Measurements from ENCODE around the gene ERCC5. TPM values are rescaled to one million over a fixed set of nuclear protein-coding genes. Genes with fewer than 3 reads are reported as not detected.
A peak's percentile ranks its signal among the peaks of the same experiment; 100 is the strongest.

ERCC5 gene
- total and polyA plus RNA-seq, 2 donors (not counting 1 experiment from before 2014, with no cell fraction given): 36.6 to 78.9 TPM

DNA sequence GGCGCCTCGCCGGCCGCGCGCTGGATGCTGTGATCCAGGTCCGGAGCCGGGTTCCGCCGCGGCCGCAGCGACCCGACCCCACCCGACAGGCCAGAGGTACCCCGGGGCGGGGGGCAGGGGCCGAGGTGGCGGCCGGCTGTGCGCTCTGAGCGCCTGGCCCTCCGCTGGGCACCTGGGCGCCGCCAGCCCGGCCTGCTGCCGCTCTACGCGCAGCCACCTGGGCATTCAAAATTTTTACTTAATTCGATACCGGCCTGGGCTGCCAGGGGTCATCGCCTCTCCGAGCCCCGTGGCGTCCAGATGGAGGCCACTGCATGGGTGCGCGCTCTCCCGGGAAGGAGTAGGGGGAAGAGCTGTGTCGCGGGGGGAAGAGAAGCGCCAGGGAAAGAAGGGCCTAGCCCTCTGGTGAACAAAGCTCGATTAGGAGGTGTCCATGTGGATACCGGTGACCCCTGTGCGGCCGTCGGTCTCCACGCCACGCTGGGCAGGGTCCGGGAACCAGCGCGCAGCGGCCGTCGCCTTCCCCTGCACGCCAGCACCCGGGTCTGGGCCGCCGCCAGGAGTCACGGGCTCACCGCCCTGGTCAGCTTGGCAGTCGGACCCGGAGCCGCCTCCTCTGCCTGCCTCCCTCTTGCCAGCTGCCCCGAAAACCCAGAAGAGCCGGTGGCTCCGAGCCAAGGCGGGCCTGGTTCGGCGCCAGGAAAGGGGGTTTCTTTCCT is 46.2 kb upstream of the ERCC5 start:
- H3K79me2 ChIP-seq (ENCODE audit: control insufficient read depth, insufficient read depth, low read length): peaks cover 50% of the 10 kb centered on the region
- TF ChIP-seq, protein P1, sequence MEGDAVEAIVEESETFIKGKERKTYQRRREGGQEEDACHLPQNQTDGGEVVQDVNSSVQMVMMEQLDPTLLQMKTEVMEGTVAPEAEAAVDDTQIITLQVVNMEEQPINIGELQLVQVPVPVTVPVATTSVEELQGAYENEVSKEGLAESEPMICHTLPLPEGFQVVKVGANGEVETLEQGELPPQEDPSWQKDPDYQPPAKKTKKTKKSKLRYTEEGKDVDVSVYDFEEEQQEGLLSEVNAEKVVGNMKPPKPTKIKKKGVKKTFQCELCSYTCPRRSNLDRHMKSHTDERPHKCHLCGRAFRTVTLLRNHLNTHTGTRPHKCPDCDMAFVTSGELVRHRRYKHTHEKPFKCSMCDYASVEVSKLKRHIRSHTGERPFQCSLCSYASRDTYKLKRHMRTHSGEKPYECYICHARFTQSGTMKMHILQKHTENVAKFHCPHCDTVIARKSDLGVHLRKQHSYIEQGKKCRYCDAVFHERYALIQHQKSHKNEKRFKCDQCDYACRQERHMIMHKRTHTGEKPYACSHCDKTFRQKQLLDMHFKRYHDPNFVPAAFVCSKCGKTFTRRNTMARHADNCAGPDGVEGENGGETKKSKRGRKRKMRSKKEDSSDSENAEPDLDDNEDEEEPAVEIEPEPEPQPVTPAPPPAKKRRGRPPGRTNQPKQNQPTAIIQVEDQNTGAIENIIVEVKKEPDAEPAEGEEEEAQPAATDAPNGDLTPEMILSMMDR (conservative IDR thresholded peaks at IDR 0.05 in 1 of 2, IDR thresholded peaks at IDR 0.05 in 1 of 2; ENCODE audit: low read depth in 1 of 2, low read length in 2 of 2): no peak
- TF ChIP-seq EZH2 (IDR thresholded peaks at IDR 0.05; ENCODE audit: low read length, missing control alignments): no peak
- no peaks in the 10 kb centered on the region for H3K27me3 ChIP-seq (ENCODE audit: control insufficient read depth, insufficient read depth, low read length)
- H3K27ac ChIP-seq (ENCODE audit: insufficient read depth, low read length): peak overlapping the region; percentile 78
- peak overlapping the region; percentile 85 to 97 (median 89) for H3K4me3 ChIP-seq (replicated peaks in 1 of 4; ENCODE audit: control extremely low read depth in 1 of 4, insufficient read depth in 1 of 4, low read depth in 3 of 4, low read length in 4 of 4)
- H3K9ac ChIP-seq (ENCODE audit: insufficient read depth, low read length): peak overlapping the region; percentile 84
- H3K4me2 ChIP-seq (ENCODE audit: extremely low read depth, insufficient read depth, low read length): peak overlapping the region; percentile 91
- DNase-seq (ENCODE audit: low read depth in 2 of 2): peak; percentile 30 to 35
- no peaks in the 10 kb centered on the region for H3K9me3 ChIP-seq (ENCODE audit: control insufficient read depth, insufficient read depth, low read depth, low read length)
- peak overlapping the region; percentile 99 for H2AFZ ChIP-seq (ENCODE audit: low read length)
- peaks cover 5% of the 10 kb centered on the region for H3K4me1 ChIP-seq (ENCODE audit: control insufficient read depth, extremely low read depth, insufficient read depth, low read length)
- no peaks in the 10 kb centered on the region for H4K20me1 ChIP-seq (ENCODE audit: control insufficient read depth, extremely low read depth, insufficient read depth, low read length)
- no peaks in the 10 kb centered on the region for H3K36me3 ChIP-seq (ENCODE audit: control insufficient read depth, insufficient read depth, low read length)

DNA sequence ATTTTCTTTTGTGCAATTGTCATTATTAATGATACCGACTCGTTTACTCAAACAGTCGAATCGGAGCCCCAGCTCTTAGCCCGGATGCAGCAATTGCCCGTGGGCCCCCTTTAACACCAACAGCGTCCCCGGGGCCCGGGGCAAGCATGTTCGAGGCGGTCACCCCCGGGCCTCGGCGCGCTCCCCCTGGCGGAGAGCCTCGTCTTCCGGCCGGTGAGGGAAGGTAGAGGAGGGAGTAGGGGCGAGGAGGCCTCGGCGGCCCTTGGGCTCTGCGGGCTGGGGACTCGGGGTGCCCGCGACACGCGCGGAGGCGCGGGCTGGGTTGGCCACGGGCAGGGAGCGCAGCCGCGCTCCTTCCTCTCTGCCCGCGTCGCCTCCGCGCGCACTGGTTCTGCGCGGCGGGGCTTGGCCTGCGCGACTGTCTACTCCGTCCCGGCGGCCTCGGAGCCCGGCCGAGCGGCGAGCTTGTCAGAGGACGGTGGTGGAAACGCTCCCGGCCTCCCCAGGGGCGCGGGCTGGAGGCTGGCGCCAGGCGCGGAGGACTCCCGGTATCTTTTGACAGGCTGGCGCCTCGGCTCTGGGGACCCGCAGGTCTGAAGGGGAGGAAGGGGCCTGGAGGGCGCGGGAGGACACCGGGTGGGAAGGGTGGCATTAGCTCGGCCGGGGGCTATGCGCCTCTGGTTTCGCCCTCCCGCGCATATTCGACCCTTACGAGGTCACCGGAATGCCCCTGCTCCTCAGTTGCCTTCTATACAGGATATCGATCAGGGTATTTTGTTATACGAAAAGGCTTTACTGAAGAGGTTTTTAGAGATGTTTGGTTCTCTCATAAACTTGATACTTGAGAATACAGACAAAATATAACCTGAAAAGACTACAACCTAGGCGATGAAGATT is 45.4 kb upstream of the ERCC5 start:
- Histone ChIP-seq H4K20me1 (ENCODE audit: control insufficient read depth, extremely low read depth, insufficient read depth, low read length) (no peaks in the 10 kb centered on the region), H2AFZ (ENCODE audit: low read length) (peak overlapping the region; percentile 97), H3K36me3 (ENCODE audit: control insufficient read depth, insufficient read depth, low read length) (no peaks in the 10 kb centered on the region), H3K79me2 (ENCODE audit: control insufficient read depth, insufficient read depth, low read length) (peaks cover 57% of the 10 kb centered on the region), H3K4me3 (replicated peaks in 1 of 4; ENCODE audit: control extremely low read depth in 1 of 4, insufficient read depth in 1 of 4, low read depth in 3 of 4, low read length in 4 of 4) (peak overlapping the region; percentile 83 to 97 (median 88)), H3K27me3 (ENCODE audit: control insufficient read depth, insufficient read depth, low read length) (no peaks in the 10 kb centered on the region), H3K4me2 (ENCODE audit: extremely low read depth, insufficient read depth, low read length) (peak overlapping the region; percentile 92), H3K9ac (ENCODE audit: insufficient read depth, low read length) (peak overlapping the region; percentile 84), H3K27ac (ENCODE audit: insufficient read depth, low read length) (peak overlapping the region; percentile 78), H3K9me3 (ENCODE audit: control insufficient read depth, insufficient read depth, low read depth, low read length) (no peaks in the 10 kb centered on the region), H3K4me1 (ENCODE audit: control insufficient read depth, extremely low read depth, insufficient read depth, low read length) (peaks cover 5% of the 10 kb centered on the region)
- TF ChIP-seq EZH2 (IDR thresholded peaks at IDR 0.05; ENCODE audit: low read length, missing control alignments): no peak
- TF ChIP-seq, protein P1 (conservative IDR thresholded peaks at IDR 0.05 in 1 of 2, IDR thresholded peaks at IDR 0.05 in 1 of 2; ENCODE audit: low read depth in 1 of 2, low read length in 2 of 2): peak; percentile 56 to 57
- DNase-seq (ENCODE audit: low read depth in 2 of 2): peak; percentile 78

DNA sequence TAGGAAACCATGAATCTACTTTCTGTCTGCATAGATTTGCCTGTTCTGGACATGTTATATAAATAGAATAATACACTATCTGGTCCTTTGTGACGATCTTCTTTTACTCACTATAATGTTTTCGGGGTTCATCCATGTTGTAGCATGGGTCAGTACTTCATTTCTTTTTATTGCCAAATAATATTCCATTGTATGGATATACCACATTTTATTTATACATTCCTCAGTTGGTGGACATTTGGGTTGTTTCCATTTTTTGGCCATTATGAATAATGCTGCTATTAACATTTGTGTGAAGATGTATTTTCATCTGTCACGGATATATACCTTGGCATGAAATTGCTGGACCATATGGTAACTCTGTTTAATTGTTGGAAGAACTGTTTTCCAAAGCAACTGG is 40.2 kb upstream of the ERCC5 start:
- Histone ChIP-seq H4K20me1 (ENCODE audit: control insufficient read depth, extremely low read depth, insufficient read depth, low read length) (no peaks in the 10 kb centered on the region), H3K9ac (ENCODE audit: insufficient read depth, low read length) (no peak overlapping the region), H3K9me3 (ENCODE audit: control insufficient read depth, insufficient read depth, low read depth, low read length) (no peaks in the 10 kb centered on the region), H2AFZ (ENCODE audit: low read length) (no peak overlapping the region), H3K79me2 (ENCODE audit: control insufficient read depth, insufficient read depth, low read length) (peaks cover 57% of the 10 kb centered on the region), H3K27ac (ENCODE audit: insufficient read depth, low read length) (no peak overlapping the region), H3K4me2 (ENCODE audit: extremely low read depth, insufficient read depth, low read length) (no peak overlapping the region), H3K4me3 (replicated peaks in 1 of 4; ENCODE audit: control extremely low read depth in 1 of 4, insufficient read depth in 1 of 4, low read depth in 3 of 4, low read length in 4 of 4) (no peak overlapping the region), H3K27me3 (ENCODE audit: control insufficient read depth, insufficient read depth, low read length) (no peaks in the 10 kb centered on the region), H3K36me3 (ENCODE audit: control insufficient read depth, insufficient read depth, low read length) (no peaks in the 10 kb centered on the region), H3K4me1 (ENCODE audit: control insufficient read depth, extremely low read depth, insufficient read depth, low read length) (peaks cover 3% of the 10 kb centered on the region)
- TF ChIP-seq, protein P1 (conservative IDR thresholded peaks at IDR 0.05 in 1 of 2, IDR thresholded peaks at IDR 0.05 in 1 of 2; ENCODE audit: low read depth in 1 of 2, low read length in 2 of 2): no peak
- TF ChIP-seq EZH2 (IDR thresholded peaks at IDR 0.05; ENCODE audit: low read length, missing control alignments): no peak
- no peak for DNase-seq (ENCODE audit: low read depth in 2 of 2)

Measured in fibroblast of lung (primary cell).